Fibroblast of villous mesenchyme (primary cell): Measurements from ENCODE around the gene TSC22D4. TPM values are rescaled to one million over a fixed set of nuclear protein-coding genes. Genes with fewer than 3 reads are reported as not detected.

Experiments
- DNase-seq: peaks from one replicate; pipeline ENCODE4 v3.0.0-alpha.2; 2010; ENCODE audit warnings: low read depth
- H3K4me3 ChIP-seq: 2 replicates; pipeline ENCODE4 v1.5.1; 2011; ENCODE audit warnings: low read depth, mild to moderate bottlenecking, low read length
- CTCF ChIP-seq: IDR thresholded peaks from 2 replicates; pipeline ENCODE4 v1.5.1; 2012; ENCODE audit warnings: low read depth, mild to moderate bottlenecking, low read length; ENCODE audit not compliant: insufficient read depth
- total RNA-seq: library from RNA; depleted of rRNA; stranded (reverse); fragments of >200 nt; gene quantifications from 2 replicates; pipeline ENCODE4 v1.2.3, GENCODE V29; 2012

Gene TSC22D4
- total RNA-seq, 1 donor = 30.2 TPM

GRCh38 chr7:100490483-100491191, 11.6 kb upstream of the TSC22D4 start:
- TF ChIP-seq CTCF = no peak
- DNase-seq = no peak

GRCh38 chr7:100489824-100490223, 10.8 kb upstream of the TSC22D4 start:
- peak; percentile 93 for DNase-seq
- no peak for TF ChIP-seq CTCF
- H3K4me3 ChIP-seq = no peak overlapping the region

More at GRCh38 chr7:100490483-100491191, 11.6 kb upstream of the TSC22D4 start:
- no peak overlapping the region for H3K4me3 ChIP-seq

- TF ChIP-seq CTCF = no peak
- no peak for DNase-seq
Measured at GRCh38 chr7:100489121-100489520, 10.1 kb upstream of the TSC22D4 start.

GRCh38 chr7:100488333-100489095, 9.5 kb upstream of the TSC22D4 start:
- no peak for TF ChIP-seq CTCF
- DNase-seq = no peak
- H3K4me3 ChIP-seq = no peak overlapping the region

More at GRCh38 chr7:100489121-100489520, 10.1 kb upstream of the TSC22D4 start:
- no peak overlapping the region for H3K4me3 ChIP-seq

GRCh38 chr7:100486753-100487446, 7.9 kb upstream of the TSC22D4 start:
- DNase-seq = peak; percentile 48
- no peak for TF ChIP-seq CTCF
- no peak overlapping the region for H3K4me3 ChIP-seq

GRCh38 chr7:100486111-100486636, 7.2 kb upstream of the TSC22D4 start:
- no peak for DNase-seq
- TF ChIP-seq CTCF = no peak
- no peak overlapping the region for H3K4me3 ChIP-seq
